ENCODE data around the gene OR2A7. TPM values are rescaled to one million over a fixed set of nuclear protein-coding genes. Genes with fewer than 3 reads are reported as not detected.
"Not testable (repeated sequence)": the region's sequence is repeated elsewhere in the genome, so short reads cannot be mapped to it uniquely, and the experiment has no call there.

OR2A7 gene
- total RNA-seq, 1 experiment from 2014 or later = 0.69 TPM

DNA sequence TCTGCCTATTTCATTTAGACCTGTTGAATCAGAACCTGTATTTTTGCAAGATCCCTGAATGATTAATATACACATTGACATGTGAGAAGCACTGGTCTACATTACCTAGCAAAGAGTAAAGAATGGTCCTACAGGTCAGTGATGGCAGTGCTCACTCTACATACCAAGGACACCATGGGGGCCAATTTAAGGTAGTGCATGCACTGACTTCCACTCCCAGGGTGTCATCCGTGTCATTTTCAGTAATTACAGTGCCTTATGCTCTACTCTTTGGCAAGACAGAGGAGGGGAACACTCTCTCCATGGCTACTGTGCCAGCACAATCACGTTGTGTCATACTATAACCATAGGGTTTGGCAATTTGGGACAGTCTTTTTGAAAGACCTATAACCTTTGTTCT, 19.2 kb downstream of the OR2A7 start:
- POLR2A ChIA-PET (ENCODE audit: unreplicated experiment); H2AFZ ChIP-seq (ENCODE audit: low read length); H3K36me3 ChIP-seq (ENCODE audit: low read depth, low read length); intact Hi-C loops (cut with micrococcal nuclease); CTCF ChIA-PET; H3K4me1 ChIP-seq (ENCODE audit: insufficient read depth, low read length); DNase-seq; H3K4me3 ChIP-seq (ENCODE audit: low read length); BruUV-seq (replicated peaks); ATAC-seq; H3K9me2 ChIP-seq (replicated peaks; ENCODE audit: low read length); H3K79me2 ChIP-seq (ENCODE audit: low read length); H3K9me3 ChIP-seq (ENCODE audit: low read length); H3K27ac ChIP-seq (ENCODE audit: low read length); H3K4me2 ChIP-seq (ENCODE audit: low read length); H3K27me3 ChIP-seq (ENCODE audit: low read length); H3K9ac ChIP-seq (ENCODE audit: low read length); H3F3A ChIP-seq (ENCODE audit: low read length, unreplicated experiment); H4K20me1 ChIP-seq (ENCODE audit: low read length): not testable (repeated sequence)

GRCh38 chr7:144239365-144239764, 25.2 kb downstream of the OR2A7 start, which contains the start of gene OR2A42:
TSS of gene OR2A42 (minus strand) at chr7:144239605. CDS start at chr7:144232843, 6,762 bp downstream.
- H3K36me3 ChIP-seq (ENCODE audit: low read depth, low read length); BruUV-seq (replicated peaks); POLR2A ChIA-PET (ENCODE audit: unreplicated experiment); H3K27me3 ChIP-seq (ENCODE audit: low read length); H3K79me2 ChIP-seq (ENCODE audit: low read length); H3K4me2 ChIP-seq (ENCODE audit: low read length); intact Hi-C loops (cut with micrococcal nuclease); H3K9ac ChIP-seq (ENCODE audit: low read length); H2AFZ ChIP-seq (ENCODE audit: low read length); ATAC-seq; H4K20me1 ChIP-seq (ENCODE audit: low read length); DNase-seq; H3K9me3 ChIP-seq (ENCODE audit: low read length); H3K27ac ChIP-seq (ENCODE audit: low read length); H3K4me1 ChIP-seq (ENCODE audit: insufficient read depth, low read length); H3F3A ChIP-seq (ENCODE audit: low read length, unreplicated experiment); H3K9me2 ChIP-seq (replicated peaks; ENCODE audit: low read length); CTCF ChIA-PET; H3K4me3 ChIP-seq (ENCODE audit: low read length): not testable (repeated sequence)

- H3K9me2 ChIP-seq (replicated peaks; ENCODE audit: low read length); BruUV-seq (replicated peaks); ATAC-seq; H2AFZ ChIP-seq (ENCODE audit: low read length); POLR2A ChIA-PET (ENCODE audit: unreplicated experiment); H3K36me3 ChIP-seq (ENCODE audit: low read depth, low read length); CTCF ChIA-PET; H3K9me3 ChIP-seq (ENCODE audit: low read length); intact Hi-C loops (cut with micrococcal nuclease); H4K20me1 ChIP-seq (ENCODE audit: low read length); H3K9ac ChIP-seq (ENCODE audit: low read length); H3K27me3 ChIP-seq (ENCODE audit: low read length); H3F3A ChIP-seq (ENCODE audit: low read length, unreplicated experiment); H3K4me2 ChIP-seq (ENCODE audit: low read length); H3K79me2 ChIP-seq (ENCODE audit: low read length); H3K4me1 ChIP-seq (ENCODE audit: insufficient read depth, low read length); H3K4me3 ChIP-seq (ENCODE audit: low read length); H3K27ac ChIP-seq (ENCODE audit: low read length): not testable (repeated sequence)
- DNase-seq = peak; percentile 0
These were observed 26.0 kb downstream of the OR2A7 start for GRCh38 chr7:144238530-144239082.

- CTCF ChIA-PET; DNase-seq; POLR2A ChIA-PET (ENCODE audit: unreplicated experiment); H3K9me2 ChIP-seq (replicated peaks; ENCODE audit: low read length); H3K9me3 ChIP-seq (ENCODE audit: low read length); BruUV-seq (replicated peaks); H3K27ac ChIP-seq (ENCODE audit: low read length); intact Hi-C loops (cut with micrococcal nuclease); ATAC-seq; H3F3A ChIP-seq (ENCODE audit: low read length, unreplicated experiment); H3K36me3 ChIP-seq (ENCODE audit: low read depth, low read length); H2AFZ ChIP-seq (ENCODE audit: low read length); H3K27me3 ChIP-seq (ENCODE audit: low read length); H3K4me2 ChIP-seq (ENCODE audit: low read length); H4K20me1 ChIP-seq (ENCODE audit: low read length); H3K4me1 ChIP-seq (ENCODE audit: insufficient read depth, low read length); H3K9ac ChIP-seq (ENCODE audit: low read length); H3K4me3 ChIP-seq (ENCODE audit: low read length); H3K79me2 ChIP-seq (ENCODE audit: low read length): not testable (repeated sequence)
These were observed 31.6 kb downstream of the OR2A7 start for GRCh38 chr7:144233039-144233438.

DNA sequence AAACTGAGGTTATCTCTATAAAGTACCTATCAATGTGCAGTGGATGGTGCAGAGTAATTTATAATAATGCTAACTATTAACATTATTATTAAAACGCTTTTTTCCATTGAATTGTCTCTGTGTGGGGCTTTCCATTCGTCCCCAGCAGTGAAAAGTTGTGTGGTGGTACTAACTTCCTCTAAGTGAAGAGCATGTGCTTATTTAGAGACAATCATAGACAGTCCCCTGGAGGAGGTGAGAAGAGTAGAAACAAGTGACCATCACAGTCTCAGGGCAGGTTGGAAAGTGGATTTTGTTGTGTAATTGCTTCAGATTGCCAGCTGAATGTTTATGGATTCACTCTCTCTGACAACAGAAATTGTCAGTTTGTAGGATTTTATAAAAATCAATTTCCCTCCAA, 33.6 kb downstream of the OR2A7 start:
- H3K36me3 ChIP-seq (ENCODE audit: low read depth, low read length); H3K9me3 ChIP-seq (ENCODE audit: low read length); H3K27me3 ChIP-seq (ENCODE audit: low read length); ATAC-seq; H3F3A ChIP-seq (ENCODE audit: low read length, unreplicated experiment); H3K4me1 ChIP-seq (ENCODE audit: insufficient read depth, low read length); H3K9ac ChIP-seq (ENCODE audit: low read length); H2AFZ ChIP-seq (ENCODE audit: low read length); BruUV-seq (replicated peaks); intact Hi-C loops (cut with micrococcal nuclease); H3K4me3 ChIP-seq (ENCODE audit: low read length); CTCF ChIA-PET; POLR2A ChIA-PET (ENCODE audit: unreplicated experiment); H3K9me2 ChIP-seq (replicated peaks; ENCODE audit: low read length); DNase-seq; H3K4me2 ChIP-seq (ENCODE audit: low read length); H3K27ac ChIP-seq (ENCODE audit: low read length); H3K79me2 ChIP-seq (ENCODE audit: low read length); H4K20me1 ChIP-seq (ENCODE audit: low read length): not testable (repeated sequence)

GRCh38 chr7:144228810-144229209, 35.8 kb downstream of the OR2A7 start:
- BruUV-seq (replicated peaks); H3K9me2 ChIP-seq (replicated peaks; ENCODE audit: low read length); H3K9me3 ChIP-seq (ENCODE audit: low read length); H3F3A ChIP-seq (ENCODE audit: low read length, unreplicated experiment); intact Hi-C loops (cut with micrococcal nuclease); H3K79me2 ChIP-seq (ENCODE audit: low read length); H3K27ac ChIP-seq (ENCODE audit: low read length); DNase-seq; POLR2A ChIA-PET (ENCODE audit: unreplicated experiment); CTCF ChIA-PET; H3K9ac ChIP-seq (ENCODE audit: low read length); H3K4me3 ChIP-seq (ENCODE audit: low read length); H3K4me1 ChIP-seq (ENCODE audit: insufficient read depth, low read length); H3K4me2 ChIP-seq (ENCODE audit: low read length); H3K27me3 ChIP-seq (ENCODE audit: low read length); H2AFZ ChIP-seq (ENCODE audit: low read length); H3K36me3 ChIP-seq (ENCODE audit: low read depth, low read length); H4K20me1 ChIP-seq (ENCODE audit: low read length); ATAC-seq: not testable (repeated sequence)

- DNase-seq; intact Hi-C loops (cut with micrococcal nuclease); H3K36me3 ChIP-seq (ENCODE audit: low read depth, low read length); H3K4me3 ChIP-seq (ENCODE audit: low read length); H3K9ac ChIP-seq (ENCODE audit: low read length); ATAC-seq; H3K27me3 ChIP-seq (ENCODE audit: low read length); H3K9me2 ChIP-seq (replicated peaks; ENCODE audit: low read length); BruUV-seq (replicated peaks); H3F3A ChIP-seq (ENCODE audit: low read length, unreplicated experiment); H3K4me1 ChIP-seq (ENCODE audit: insufficient read depth, low read length); H3K27ac ChIP-seq (ENCODE audit: low read length); POLR2A ChIA-PET (ENCODE audit: unreplicated experiment); H3K79me2 ChIP-seq (ENCODE audit: low read length); H4K20me1 ChIP-seq (ENCODE audit: low read length); CTCF ChIA-PET; H3K4me2 ChIP-seq (ENCODE audit: low read length); H3K9me3 ChIP-seq (ENCODE audit: low read length); H2AFZ ChIP-seq (ENCODE audit: low read length): not testable (repeated sequence)
These were observed 37.7 kb downstream of the OR2A7 start for GRCh38 chr7:144226866-144227265.

Data from PC-3 (cell line).